K562 (cell line): ENCODE data around the gene ATAD3C. TPM values are rescaled to one million over a fixed set of nuclear protein-coding genes. Genes with fewer than 3 reads are reported as not detected.
A peak's percentile ranks its signal among the peaks of the same experiment; 100 is the strongest.

Experiments
- BRCA1 ChIP-seq, 2 experiments: fragments of 450-650 bp in 1 of 2; sonication (generic) in 1 of 2; formaldehyde crosslinking in 1 of 2; IDR thresholded peaks; 2 replicates each; pipeline versions ENCODE4 v1.5.0 to v1.6.1; 2017 to 2020; ENCODE audit warnings: mild to moderate bottlenecking in 1 of 2, missing genetic modification reagents in 1 of 2
- CXXC5 ChIP-seq: fragments of 250-450 bp; sonication (Bioruptor Pico); IDR thresholded peaks from 2 replicates; pipeline ENCODE4 v1.8.0; 2022; ENCODE audit warnings: inconsistent platforms, mild to moderate bottlenecking, moderate library complexity
- DDX20 ChIP-seq: fragments of 450-650 bp; IDR thresholded peaks from 2 replicates; pipeline ENCODE4 v1.6.1; 2016; ENCODE audit warnings: missing genetic modification characterization, low read depth, mild to moderate bottlenecking, missing compliant biosample characterization, moderate library complexity
- DMBX1 ChIP-seq: fragments of 250-450 bp; sonication (Bioruptor Pico); IDR thresholded peaks from 2 replicates; pipeline ENCODE4 v1.8.0; 2022; ENCODE audit warnings: inconsistent platforms, mild to moderate bottlenecking, moderate library complexity, borderline replicate concordance
- GATAD2A ChIP-seq: fragments of 450-650 bp; IDR thresholded peaks from 2 replicates; pipeline ENCODE4 v1.6.1; 2017
- HNRNPLL ChIP-seq: fragments of 200-400 bp; formaldehyde crosslinking; IDR thresholded peaks from 2 replicates; pipeline ENCODE4 v1.6.1; 2017; ENCODE audit warnings: low read length, low read depth, mild to moderate bottlenecking; ENCODE audit not compliant: poor library complexity, severe bottlenecking
- LEF1 ChIP-seq: fragments of 450-650 bp; IDR thresholded peaks from 2 replicates; pipeline ENCODE4 v1.6.1; 2016; ENCODE audit warnings: mild to moderate bottlenecking
- MXI1 ChIP-seq: IDR thresholded peaks from 2 replicates; pipeline ENCODE4 v1.6.1; 2011; ENCODE audit warnings: low read depth, mild to moderate bottlenecking, improper control_type of control experiment, low read length
- NFXL1 ChIP-seq: fragments of 450-650 bp; formaldehyde crosslinking; IDR thresholded peaks from 2 replicates; pipeline ENCODE4 v1.4.0; 2021; ENCODE audit warnings: mild to moderate bottlenecking
- NR2C2 ChIP-seq, 2 experiments: fragments of 200-800 bp in 1 of 2; sonication (Bioruptor generic) in 1 of 2; sonication (generic) in 1 of 2; formaldehyde crosslinking in 1 of 2; IDR thresholded peaks; 2 replicates each; pipeline versions ENCODE4 v1.6.1 to v1.8.0; 2016 to 2022; ENCODE audit warnings: mild to moderate bottlenecking in 1 of 2, missing compliant biosample characterization in 1 of 2, missing genetic modification characterization in 1 of 2, missing genetic modification reagents in 1 of 2
- POLR2AphosphoS2 ChIP-seq: IDR thresholded peaks from 2 replicates; pipeline ENCODE4 v1.6.1; 2012; ENCODE audit warnings: low read length, improper control_type of control experiment
- RFX1 ChIP-seq: fragments of 450-650 bp; IDR thresholded peaks from 2 replicates; pipeline ENCODE4 v1.6.1; 2016; ENCODE audit warnings: mild to moderate bottlenecking, moderate library complexity
- SMAD3 ChIP-seq: fragments of 450-650 bp; formaldehyde crosslinking; conservative IDR thresholded peaks from 2 replicates; pipeline ENCODE4 v1.4.0; 2020; ENCODE audit warnings: mild to moderate bottlenecking
- TEAD2 ChIP-seq: fragments of 450-650 bp; IDR thresholded peaks from 2 replicates; pipeline ENCODE4 v1.6.1; 2016; ENCODE audit warnings: missing genetic modification characterization, control low read depth, missing compliant biosample characterization
- U2AF1 ChIP-seq: fragments of 200-400 bp; formaldehyde crosslinking; optimal IDR thresholded peaks from 2 replicates; pipeline ENCODE3; 2017; ENCODE audit warnings: mild to moderate bottlenecking, low read depth, low read length, moderate library complexity
- ZNF134 ChIP-seq: fragments of 250-450 bp; sonication (Bioruptor Pico); conservative IDR thresholded peaks from 2 replicates; pipeline ENCODE4 v1.4.0; 2020
- ZNF324 ChIP-seq: fragments of 250-450 bp; sonication (Bioruptor Pico); IDR thresholded peaks from 2 replicates; pipeline ENCODE4 v1.4.0; 2020; ENCODE audit warnings: mild to moderate bottlenecking
- ZNF347 ChIP-seq: fragments of 450-650 bp; formaldehyde crosslinking; IDR thresholded peaks from 2 replicates; pipeline ENCODE4 v1.4.0; 2020; ENCODE audit warnings: low read depth, mild to moderate bottlenecking, moderate library complexity
- ZNF41 ChIP-seq: fragments of 250-450 bp; sonication (Bioruptor Pico); conservative IDR thresholded peaks from 2 replicates; pipeline ENCODE4 v1.4.0; 2020; ENCODE audit warnings: mild to moderate bottlenecking
- ZNF584 ChIP-seq: fragments of 200-800 bp; sonication (Bioruptor generic); IDR thresholded peaks from 2 replicates; pipeline ENCODE4 v1.6.1; 2016; ENCODE audit warnings: low read depth, mild to moderate bottlenecking, missing genetic modification characterization, missing compliant biosample characterization
- ZNF668 ChIP-seq: fragments of 250-450 bp; sonication (Bioruptor Pico); IDR thresholded peaks from 2 replicates; pipeline ENCODE4 v1.8.0; 2022; ENCODE audit warnings: mild to moderate bottlenecking, inconsistent platforms
- polyA plus RNA-seq, 8 experiments: library from polyadenylated mRNA; depleted of rRNA in 4 of 8; stranded (reverse) in 5 of 8; unstranded in 3 of 8; fragments of >200 nt; fragmentation: Nextera tagmentation in 2 of 8; fragmentation: Illumina TruSeq in 1 of 8; extraction: Ambion mirVana in 2 of 8; extraction: Trizol in 1 of 8; gene quantifications; 2 replicates each; pipeline versions ENCODE4 v1.2.1 to v1.2.3, GENCODE V29; 2011 to 2014; ENCODE audit warnings: inconsistent platforms in 1 of 8, missing spikeins in 1 of 8
- total RNA-seq, 7 experiments: library from RNA; depleted of rRNA in 6 of 7; stranded (reverse); fragments of >200 nt in 6 of 7; fragmentation: Illumina TruSeq in 2 of 7; extraction: Trizol in 2 of 7; gene quantifications; 2 replicates each; pipeline versions ENCODE4 v1.2.1 to v1.2.3, GENCODE V29; 2011 to 2021; ENCODE audit warnings: low replicate concordance in 1 of 7
- TF ChIP-seq, protein P1 (sequence below): fragments of 200-800 bp; sonication (Bioruptor generic); IDR thresholded peaks from 2 replicates; pipeline ENCODE4 v1.6.1; 2017; ENCODE audit warnings: missing genetic modification characterization, missing compliant biosample characterization
- TF ChIP-seq, protein P2 (sequence below): fragments of 450-650 bp; conservative IDR thresholded peaks from 2 replicates; pipeline ENCODE4 v1.6.1; 2016; ENCODE audit warnings: missing genetic modification characterization, low read depth, mild to moderate bottlenecking, missing compliant biosample characterization, moderate library complexity
- TF ChIP-seq, protein P3 (sequence below): fragments of 450-650 bp; IDR thresholded peaks from 2 replicates; pipeline ENCODE4 v1.6.1; 2016; ENCODE audit warnings: missing biosample characterization, missing genetic modification characterization

ATAD3C gene
- total and polyA plus RNA-seq, 9 of the 15 experiments (the other 6 are each of a cell fraction or from before 2014, with no cell fraction given), result 0.03 to 0.18 TPM; not detected in 7

DNA sequence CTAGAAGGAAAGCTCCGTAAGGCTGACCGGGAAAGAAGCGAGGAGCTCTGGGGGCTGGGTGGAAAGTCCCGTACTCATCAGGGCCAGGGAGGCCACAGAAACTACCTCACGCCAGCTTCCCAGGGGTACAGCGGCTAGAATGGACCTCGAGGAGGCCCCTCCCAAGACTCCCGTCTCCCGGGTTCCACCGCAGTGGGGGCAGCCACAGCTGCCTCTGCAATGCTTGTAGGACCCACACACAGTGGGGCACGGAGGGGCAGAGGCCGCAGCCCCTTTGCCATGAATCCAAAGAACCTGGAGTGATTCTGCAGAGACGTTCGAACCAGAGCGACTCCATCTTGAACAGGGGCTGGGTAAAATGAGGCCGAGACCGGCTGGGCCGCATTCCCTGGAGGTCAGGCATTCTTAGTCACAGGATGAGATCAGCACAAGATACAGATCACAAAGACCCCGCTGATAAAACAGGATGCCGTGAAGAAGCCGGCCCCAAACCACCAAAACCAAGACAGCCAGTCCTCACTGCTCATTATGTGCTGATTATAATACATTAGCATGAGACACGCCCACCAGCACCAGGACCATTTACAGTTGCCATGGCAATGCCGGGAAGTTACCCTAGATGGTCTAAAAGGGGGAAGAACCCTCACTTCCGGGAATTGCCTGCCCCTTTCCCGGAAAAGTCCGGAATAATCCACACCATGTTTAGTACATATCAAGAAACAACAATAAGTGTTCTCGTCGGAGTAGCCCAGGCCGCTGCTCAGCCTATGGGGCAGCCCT is 26.8 kb upstream of the ATAD3C start (continued):
- TF ChIP-seq DMBX1 (peak; percentile 85), MXI1 (peak; percentile 73), TEAD2 (peak; percentile 55; the same call in 1 of the 2 replicates), ZNF324 (CRISPR knock-in tag) (0 out of 2 replicates have a peak, but pooled peaks have one; percentile 60), NR2C2 (CRISPR knock-in tag; IDR thresholded peaks at IDR 0.05) (no peak), NR2C2 (tag; IDR thresholded peaks at IDR 0.05) (peak; percentile 36; the same call in 1 of the 2 replicates), SMAD3 (CRISPR knock-in tag) (peak; percentile 90; the same call in 1 of the 2 replicates), HNRNPLL (no peak), LEF1 (no peak), BRCA1 (IDR thresholded peaks at IDR 0.05) (no peak), BRCA1 (CRISPR knock-in tag; IDR thresholded peaks at IDR 0.05) (no peak), DDX20 (tag) (peak; percentile 89), POLR2AphosphoS2 (no peak), ZNF584 (peak; percentile 74; the same call in 1 of the 2 replicates), NFXL1 (0 out of 2 replicates have a peak, but pooled peaks have one; percentile 47), ZNF668 (CRISPR knock-in tag) (peak; percentile 49; the same call in 1 of the 2 replicates), RFX1 (peak; percentile 96), ZNF134 (peak; percentile 50; the same call in 1 of the 2 replicates), ZNF41 (CRISPR knock-in tag) (peak; percentile 85), ZNF347 (CRISPR knock-in tag) (0 out of 2 replicates have a peak, but pooled peaks have one; percentile 44), CXXC5 (CRISPR knock-in tag) (peak; percentile 69), GATAD2A (0 out of 2 replicates have a peak, but pooled peaks have one; percentile 43), U2AF1 (no peak)
- TF ChIP-seq, protein P1, sequence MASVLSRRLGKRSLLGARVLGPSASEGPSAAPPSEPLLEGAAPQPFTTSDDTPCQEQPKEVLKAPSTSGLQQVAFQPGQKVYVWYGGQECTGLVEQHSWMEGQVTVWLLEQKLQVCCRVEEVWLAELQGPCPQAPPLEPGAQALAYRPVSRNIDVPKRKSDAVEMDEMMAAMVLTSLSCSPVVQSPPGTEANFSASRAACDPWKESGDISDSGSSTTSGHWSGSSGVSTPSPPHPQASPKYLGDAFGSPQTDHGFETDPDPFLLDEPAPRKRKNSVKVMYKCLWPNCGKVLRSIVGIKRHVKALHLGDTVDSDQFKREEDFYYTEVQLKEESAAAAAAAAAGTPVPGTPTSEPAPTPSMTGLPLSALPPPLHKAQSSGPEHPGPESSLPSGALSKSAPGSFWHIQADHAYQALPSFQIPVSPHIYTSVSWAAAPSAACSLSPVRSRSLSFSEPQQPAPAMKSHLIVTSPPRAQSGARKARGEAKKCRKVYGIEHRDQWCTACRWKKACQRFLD (CRISPR knock-in tag), result peak; percentile 85
- TF ChIP-seq, protein P2, sequence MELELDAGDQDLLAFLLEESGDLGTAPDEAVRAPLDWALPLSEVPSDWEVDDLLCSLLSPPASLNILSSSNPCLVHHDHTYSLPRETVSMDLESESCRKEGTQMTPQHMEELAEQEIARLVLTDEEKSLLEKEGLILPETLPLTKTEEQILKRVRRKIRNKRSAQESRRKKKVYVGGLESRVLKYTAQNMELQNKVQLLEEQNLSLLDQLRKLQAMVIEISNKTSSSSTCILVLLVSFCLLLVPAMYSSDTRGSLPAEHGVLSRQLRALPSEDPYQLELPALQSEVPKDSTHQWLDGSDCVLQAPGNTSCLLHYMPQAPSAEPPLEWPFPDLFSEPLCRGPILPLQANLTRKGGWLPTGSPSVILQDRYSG (tag), result peak; percentile 94
- TF ChIP-seq, protein P3, sequence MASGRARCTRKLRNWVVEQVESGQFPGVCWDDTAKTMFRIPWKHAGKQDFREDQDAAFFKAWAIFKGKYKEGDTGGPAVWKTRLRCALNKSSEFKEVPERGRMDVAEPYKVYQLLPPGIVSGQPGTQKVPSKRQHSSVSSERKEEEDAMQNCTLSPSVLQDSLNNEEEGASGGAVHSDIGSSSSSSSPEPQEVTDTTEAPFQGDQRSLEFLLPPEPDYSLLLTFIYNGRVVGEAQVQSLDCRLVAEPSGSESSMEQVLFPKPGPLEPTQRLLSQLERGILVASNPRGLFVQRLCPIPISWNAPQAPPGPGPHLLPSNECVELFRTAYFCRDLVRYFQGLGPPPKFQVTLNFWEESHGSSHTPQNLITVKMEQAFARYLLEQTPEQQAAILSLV (tag), result peak; percentile 71
